ENCODE measurements around the gene EPS8L2.

EPS8L2 gene

GRCh38 chr11:763073-763463 lies 57.0 kb downstream of the EPS8L2 start:
- Histone ChIP-seq H3K9ac (ENCODE audit: insufficient read length) (no peak overlapping the region), H3K27ac (no peak overlapping the region), H3K9me3 (ENCODE audit: low read depth, low read length) (no peaks in the 10 kb centered on the region), H3K4me3 (no peak overlapping the region), H3K36me3 (ENCODE audit: insufficient read depth, low read length) (peaks cover 61% of the 10 kb centered on the region)
- DNase-seq (ENCODE audit: low read depth, low spot score), result no peak
- TF ChIP-seq POLR2AphosphoS5 (IDR thresholded peaks at IDR 0.05; ENCODE audit: borderline replicate concordance, low read depth, low read length) (no peak), EZH2 (IDR thresholded peaks at IDR 0.05) (no peak), FOXP2 (optimal IDR thresholded peaks at IDR 0.05; ENCODE audit: control extremely low read depth, extremely low read length, insufficient read depth) (no peak)

- DNase-seq (ENCODE audit: low read depth, low spot score), result no peak
- Histone ChIP-seq H3K9me3 (ENCODE audit: low read depth, low read length) (no peaks in the 10 kb centered on the region), H3K27ac (no peak overlapping the region), H3K36me3 (ENCODE audit: insufficient read depth, low read length) (peaks cover 59% of the 10 kb centered on the region), H3K9ac (ENCODE audit: insufficient read length) (no peak overlapping the region), H3K4me3 (no peak overlapping the region)
- TF ChIP-seq POLR2AphosphoS5 (IDR thresholded peaks at IDR 0.05; ENCODE audit: borderline replicate concordance, low read depth, low read length), result peak; percentile 38
- no peak for TF ChIP-seq FOXP2 (optimal IDR thresholded peaks at IDR 0.05; ENCODE audit: control extremely low read depth, extremely low read length, insufficient read depth)
- TF ChIP-seq EZH2 (IDR thresholded peaks at IDR 0.05), result no peak
Measured at GRCh38 chr11:763549-764321, 57.7 kb downstream of the EPS8L2 start.

GRCh38 chr11:764322-765024 lies 58.4 kb downstream of the EPS8L2 start:
- Histone ChIP-seq H3K9me3 (ENCODE audit: low read depth, low read length) (no peaks in the 10 kb centered on the region), H3K36me3 (ENCODE audit: insufficient read depth, low read length) (peaks cover 57% of the 10 kb centered on the region), H3K4me3 (no peak overlapping the region), H3K27ac (no peak overlapping the region), H3K9ac (ENCODE audit: insufficient read length) (no peak overlapping the region)
- no peak for DNase-seq (ENCODE audit: low read depth, low spot score)
- no peak for TF ChIP-seq FOXP2 (optimal IDR thresholded peaks at IDR 0.05; ENCODE audit: control extremely low read depth, extremely low read length, insufficient read depth)

- H3K4me3 ChIP-seq, result no peak overlapping the region
- H3K36me3 ChIP-seq (ENCODE audit: insufficient read depth, low read length), result peaks cover 55% of the 10 kb centered on the region
- no peak overlapping the region for H3K9ac ChIP-seq (ENCODE audit: insufficient read length)
- TF ChIP-seq POLR2AphosphoS5 (IDR thresholded peaks at IDR 0.05; ENCODE audit: borderline replicate concordance, low read depth, low read length) (peak; percentile 53; the same call in 1 of the 2 replicates), FOXP2 (optimal IDR thresholded peaks at IDR 0.05; ENCODE audit: control extremely low read depth, extremely low read length, insufficient read depth) (no peak)
- DNase-seq (ENCODE audit: low read depth, low spot score), result no peak
- H3K9me3 ChIP-seq (ENCODE audit: low read depth, low read length), result no peaks in the 10 kb centered on the region
- H3K27ac ChIP-seq, result no peak overlapping the region
Measured at GRCh38 chr11:765025-765801, 59.2 kb downstream of the EPS8L2 start.

GRCh38 chr11:765802-766091 lies 59.7 kb downstream of the EPS8L2 start:
- DNase-seq (ENCODE audit: low read depth, low spot score), result no peak
- Histone ChIP-seq H3K36me3 (ENCODE audit: insufficient read depth, low read length) (peaks cover 58% of the 10 kb centered on the region), H3K27ac (no peak overlapping the region), H3K9ac (ENCODE audit: insufficient read length) (no peak overlapping the region), H3K4me3 (no peak overlapping the region), H3K9me3 (ENCODE audit: low read depth, low read length) (no peaks in the 10 kb centered on the region)
- TF ChIP-seq POLR2AphosphoS5 (IDR thresholded peaks at IDR 0.05; ENCODE audit: borderline replicate concordance, low read depth, low read length) (no peak), FOXP2 (optimal IDR thresholded peaks at IDR 0.05; ENCODE audit: control extremely low read depth, extremely low read length, insufficient read depth) (no peak), EZH2 (IDR thresholded peaks at IDR 0.05) (no peak)

GRCh38 chr11:766106-766935 lies 60.3 kb downstream of the EPS8L2 start:
- no peak overlapping the region for H3K27ac ChIP-seq
- no peak overlapping the region for H3K9ac ChIP-seq (ENCODE audit: insufficient read length)
- H3K4me3 ChIP-seq, result no peak overlapping the region
- H3K36me3 ChIP-seq (ENCODE audit: insufficient read depth, low read length), result peaks cover 63% of the 10 kb centered on the region
- no peak for DNase-seq (ENCODE audit: low read depth, low spot score)
- no peak for TF ChIP-seq EZH2 (IDR thresholded peaks at IDR 0.05)
- TF ChIP-seq POLR2AphosphoS5 (IDR thresholded peaks at IDR 0.05; ENCODE audit: borderline replicate concordance, low read depth, low read length), result peak; percentile 22
- no peaks in the 10 kb centered on the region for H3K9me3 ChIP-seq (ENCODE audit: low read depth, low read length)

GRCh38 chr11:766936-767210 lies 60.8 kb downstream of the EPS8L2 start:
- Histone ChIP-seq H3K9ac (ENCODE audit: insufficient read length) (no peak overlapping the region), H3K36me3 (ENCODE audit: insufficient read depth, low read length) (peaks cover 64% of the 10 kb centered on the region), H3K9me3 (ENCODE audit: low read depth, low read length) (no peaks in the 10 kb centered on the region), H3K4me3 (no peak overlapping the region), H3K27ac (no peak overlapping the region)
- no peak for DNase-seq (ENCODE audit: low read depth, low spot score)
- no peak for TF ChIP-seq EZH2 (IDR thresholded peaks at IDR 0.05)
- no peak for TF ChIP-seq POLR2AphosphoS5 (IDR thresholded peaks at IDR 0.05; ENCODE audit: borderline replicate concordance, low read depth, low read length)
- TF ChIP-seq FOXP2 (optimal IDR thresholded peaks at IDR 0.05; ENCODE audit: control extremely low read depth, extremely low read length, insufficient read depth), result no peak

GRCh38 chr11:767238-767637 lies 61.2 kb downstream of the EPS8L2 start:
- Histone ChIP-seq H3K9ac (ENCODE audit: insufficient read length) (no peak overlapping the region), H3K4me3 (no peak overlapping the region), H3K36me3 (ENCODE audit: insufficient read depth, low read length) (peaks cover 63% of the 10 kb centered on the region), H3K9me3 (ENCODE audit: low read depth, low read length) (no peaks in the 10 kb centered on the region), H3K27ac (no peak overlapping the region)
- TF ChIP-seq POLR2AphosphoS5 (IDR thresholded peaks at IDR 0.05; ENCODE audit: borderline replicate concordance, low read depth, low read length) (no peak; the same call in 1 of the 2 replicates), EZH2 (IDR thresholded peaks at IDR 0.05) (no peak), FOXP2 (optimal IDR thresholded peaks at IDR 0.05; ENCODE audit: control extremely low read depth, extremely low read length, insufficient read depth) (no peak)
- no peak for DNase-seq (ENCODE audit: low read depth, low spot score)
